ENCODE measurements around the gene CHN2.

DNA sequence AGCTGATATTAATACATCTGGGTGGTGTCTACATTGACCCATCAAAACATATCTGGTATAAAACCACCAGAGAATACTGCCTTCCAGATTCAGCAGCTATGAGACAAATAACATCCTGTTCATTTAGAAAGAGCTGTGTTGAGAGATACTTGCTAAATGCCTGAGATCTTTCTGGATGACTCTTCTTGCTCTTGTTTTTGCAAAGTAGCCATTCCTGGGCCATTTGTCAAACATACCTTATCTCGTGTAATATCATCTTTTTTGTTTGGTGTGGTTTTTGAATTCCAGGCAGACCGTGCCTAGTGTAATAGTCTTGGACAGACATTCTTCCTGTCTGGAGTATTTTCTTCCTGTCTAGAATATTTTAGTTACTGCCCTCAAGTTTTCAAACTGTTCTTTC, 294.4 kb downstream of the CHN2 start:
- TF ChIP-seq CTCF (IDR thresholded peaks at IDR 0.05) = no peak
- TF ChIP-seq EP300 (IDR thresholded peaks at IDR 0.05; ENCODE audit: low read depth) = no peak
- TF ChIP-seq POLR2A (IDR thresholded peaks at IDR 0.05) = no peak

All from transverse colon (tissue), 3 donors.